Measurements from ENCODE around the gene SET. TPM values are rescaled to one million over a fixed set of nuclear protein-coding genes. Genes with fewer than 3 reads are reported as not detected.

The SET gene
- total and polyA plus RNA-seq, 2 of the 8 experiments (the other 6 are each of a cell fraction or from before 2014, with no cell fraction given) = 466 to 1,345 TPM

DNA sequence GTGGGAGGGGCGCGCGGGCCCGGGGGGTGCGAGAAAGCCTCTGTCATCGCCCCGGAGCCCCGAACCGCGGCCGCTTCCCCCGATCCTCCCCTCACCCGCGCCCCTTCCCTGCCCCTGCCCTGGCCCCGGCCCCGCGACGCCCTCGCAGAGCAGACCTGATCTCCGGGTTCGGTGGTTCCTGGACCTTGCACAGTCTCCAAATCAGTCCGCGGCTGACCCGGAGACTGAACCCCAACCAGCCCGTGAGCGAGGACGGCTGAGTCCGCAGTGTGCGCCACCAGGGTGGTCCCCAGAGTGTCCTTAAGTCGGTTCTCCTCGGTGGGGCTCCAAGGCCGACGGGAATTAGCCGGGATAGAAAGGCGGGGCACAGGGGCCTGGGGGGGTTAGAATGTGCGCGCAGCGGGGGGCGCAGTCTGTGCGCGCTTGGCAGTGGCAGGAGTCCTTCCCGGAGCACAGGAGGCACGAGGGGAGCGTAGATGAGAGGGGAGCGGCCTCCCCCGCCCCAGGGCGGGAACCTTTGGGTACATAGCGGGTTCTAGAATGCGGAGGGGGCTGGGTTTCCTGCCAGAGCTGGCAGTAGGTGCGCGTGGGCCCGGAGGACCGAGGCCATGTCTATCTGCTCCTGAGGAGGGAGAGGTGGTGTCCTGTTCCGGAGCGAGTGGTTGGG, 14.1 kb downstream of the SET start:
- DNase-seq (ENCODE audit: low read depth in 1 of 2, low spot score in 2 of 2) = peak in 1 of 2 experiments; percentile 81
- peaks cover 0 to 5% (median 0%) of the 10 kb centered on the region in 4 experiments; a peak in 2 of 8 replicates for H3K36me3 ChIP-seq (ENCODE audit: control insufficient read depth in 2 of 4, insufficient read depth in 4 of 4, low read length in 3 of 4)
- no peaks in the 10 kb centered on the region for H3K79me2 ChIP-seq (ENCODE audit: control insufficient read depth in 1 of 2, insufficient read depth in 2 of 2, low read length in 2 of 2)
- CTCF ChIA-PET (ENCODE audit: partially characterized antibody) = interaction anchor here (0.6 to 1.8 kb wide), 4 partner anchors 11 to 170 kb away, joined by 3 to 7 read pairs (median 3); no protein-coding TSS in a partner anchor
- H3K4ac ChIP-seq (replicated peaks; ENCODE audit: insufficient read length, low read depth, low read length) = peak overlapping the region; percentile 32
- H2BK120ac ChIP-seq (replicated peaks; ENCODE audit: low read depth, low read length) = no peak overlapping the region
- H3K79me1 ChIP-seq (ENCODE audit: low read depth, low read length) = no peaks in the 10 kb centered on the region
- peak overlapping the region; percentile 87 for H3K56ac ChIP-seq (replicated peaks; ENCODE audit: insufficient read length, low read depth, low read length)
- peaks cover 2 to 3% of the 10 kb centered on the region in 2 experiments for H4K20me1 ChIP-seq (replicated peaks in 1 of 2; ENCODE audit: control insufficient read depth in 1 of 2, insufficient read depth in 2 of 2, low read length in 2 of 2)
- H3K9me3 ChIP-seq (ENCODE audit: insufficient read depth in 2 of 2, low read depth in 1 of 2, low read length in 1 of 2) = no peaks in the 10 kb centered on the region
- H3K23me2 ChIP-seq (ENCODE audit: low read depth, low read length) = peaks cover 7% of the 10 kb centered on the region; the same call in 1 of the 2 replicates
- no peak overlapping the region for H3K14ac ChIP-seq (ENCODE audit: insufficient read length)
- no peak for FAIRE-seq
- no peak overlapping the region for H4K91ac ChIP-seq (replicated peaks; ENCODE audit: insufficient read length, low read length)
- peak overlapping the region; percentile 72 to 75 for H3K4me2 ChIP-seq (ENCODE audit: insufficient read depth in 1 of 2, low read depth in 2 of 2, low read length in 2 of 2)
- H3K18ac ChIP-seq (ENCODE audit: extremely low read depth, low read length) = peak overlapping the region; percentile 78
- no peak overlapping the region for H2BK20ac ChIP-seq (ENCODE audit: low read length)
- H3K27me3 ChIP-seq (replicated peaks in 1 of 4; ENCODE audit: control insufficient read depth in 3 of 4, extremely low read depth in 1 of 4, insufficient read depth in 3 of 4, low read length in 3 of 4) = no peaks in the 10 kb centered on the region
- 0 out of 2 replicates have a peak overlapping the region, but pooled peaks have one; percentile 24 for H2AFZ ChIP-seq (ENCODE audit: low read length)
- H3K9ac ChIP-seq (replicated peaks in 1 of 4; ENCODE audit: extremely low read depth in 1 of 4, low read depth in 3 of 4, low read length in 3 of 4) = peak overlapping the region in 3 of 4 experiments; percentile 13 to 81 (median 46); a peak in 5 of 7 replicates
- H4K8ac ChIP-seq (ENCODE audit: extremely low read depth, insufficient read depth, low read length) = peak overlapping the region; percentile 66; the same call in 1 of the 2 replicates
- 13% methylated on average over 27 of the region's 55 CpGs; no CpG with 5 or more reads in 1 of the 2 experiments for WGBS, 2 experiments (ENCODE audit: extremely low coverage in 1 of 2, insufficient coverage in 1 of 2, insufficient read length in 1 of 2, insufficient replicate concordance in 2 of 2, low coverage in 1 of 2, low lambda C conversion rate in 2 of 2, missing lambda C conversion rate in 1 of 2)
- H3K4me1 ChIP-seq (replicated peaks in 1 of 4; ENCODE audit: control insufficient read depth in 3 of 4, insufficient read depth in 4 of 4, low read length in 3 of 4) = peaks cover 0 to 4% (median 2%) of the 10 kb centered on the region in 4 experiments; a peak in 3 of 7 replicates
- no peak overlapping the region for H3K23ac ChIP-seq (ENCODE audit: insufficient read length)
- peak; percentile 73 for TF ChIP-seq KDM4A (IDR thresholded peaks at IDR 0.05; ENCODE audit: low read depth, low read length, severe bottlenecking)
- TF ChIP-seq EGR1 (IDR thresholded peaks at IDR 0.05; ENCODE audit: borderline replicate concordance, low read depth, low read length) = no peak
- TF ChIP-seq, protein P1, sequence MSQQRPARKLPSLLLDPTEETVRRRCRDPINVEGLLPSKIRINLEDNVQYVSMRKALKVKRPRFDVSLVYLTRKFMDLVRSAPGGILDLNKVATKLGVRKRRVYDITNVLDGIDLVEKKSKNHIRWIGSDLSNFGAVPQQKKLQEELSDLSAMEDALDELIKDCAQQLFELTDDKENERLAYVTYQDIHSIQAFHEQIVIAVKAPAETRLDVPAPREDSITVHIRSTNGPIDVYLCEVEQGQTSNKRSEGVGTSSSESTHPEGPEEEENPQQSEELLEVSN (IDR thresholded peaks at IDR 0.05) = 0 out of 2 replicates have a peak, but pooled peaks have one; percentile 17
- TF ChIP-seq TBP (IDR thresholded peaks at IDR 0.05; ENCODE audit: low read depth, low read length) = 0 out of 2 replicates have a peak, but pooled peaks have one; percentile 11
- 0 out of 2 replicates have a peak, but pooled peaks have one; percentile 9 for TF ChIP-seq RBBP5 (IDR thresholded peaks at IDR 0.05; ENCODE audit: borderline replicate concordance, low read depth, low read length)
- TF ChIP-seq POU5F1 (IDR thresholded peaks at IDR 0.05; ENCODE audit: low read depth, low read length) = no peak
- peak; percentile 21 for TF ChIP-seq PHF8 (conservative IDR thresholded peaks at IDR 0.05; ENCODE audit: low read depth, low read length)
- no peak overlapping the region for H2AK5ac ChIP-seq (ENCODE audit: low read depth, low read length)
- no peak overlapping the region for H2BK5ac ChIP-seq (ENCODE audit: low read depth, low read length)
- peak overlapping the region; percentile 51 to 75 (median 65) for H3K4me3 ChIP-seq (ENCODE audit: extremely low read depth in 1 of 4, insufficient read depth in 2 of 4, low read depth in 3 of 4, low read length in 4 of 4)
- POLR2A ChIA-PET (ENCODE audit: partially characterized antibody) = interaction anchor here (1.3 to 46.1 kb wide), 4 partner anchors 17 to 70 kb away, joined by 3 to 1197 read pairs (median 68); partner anchors contain the start of genes DYNC2I2, SET and ZDHHC12
- H3K27ac ChIP-seq (ENCODE audit: low read depth, low read length) = no peak overlapping the region
- 0 out of 2 replicates have a peak overlapping the region, but pooled peaks have one; percentile 29 for H2BK15ac ChIP-seq (ENCODE audit: low read length)
- peak overlapping the region; percentile 68; the same call in 1 of the 2 replicates for H2BK12ac ChIP-seq (ENCODE audit: low read depth, low read length)
- peak overlapping the region; percentile 32 for H4K5ac ChIP-seq (ENCODE audit: insufficient read length, low read depth, low read length)

Measured in H1 (cell line).